Measurements from ENCODE around the gene KLK14. TPM values are rescaled to one million over a fixed set of nuclear protein-coding genes. Genes with fewer than 3 reads are reported as not detected.
A peak's percentile ranks its signal among the peaks of the same experiment; 100 is the strongest.

The KLK14 gene
- total and polyA plus RNA-seq, 2 experiments from 2014 or later: 0.42 TPM; not detected in 1

- Histone ChIP-seq H3K4me2 (no peak overlapping the region), H3K4me1 (ENCODE audit: insufficient read depth) (peaks cover 11% of the 10 kb centered on the region), H4K20me1 (replicated peaks; ENCODE audit: insufficient read depth) (no peaks in the 10 kb centered on the region), H3K79me2 (replicated peaks; ENCODE audit: insufficient read depth) (no peaks in the 10 kb centered on the region), H3K27me3 (ENCODE audit: insufficient read depth) (no peaks in the 10 kb centered on the region), H3K9me2 (ENCODE audit: insufficient read depth) (no peaks in the 10 kb centered on the region), H3F3A (replicated peaks; ENCODE audit: low read depth) (no peaks in the 10 kb centered on the region), H2AFZ (no peak overlapping the region), H3K27ac (ENCODE audit: low read depth) (no peak overlapping the region), H3K36me3 (ENCODE audit: insufficient read depth) (no peaks in the 10 kb centered on the region), H3K4me3 (no peak overlapping the region)
- no peak overlapping the region for H3K4me3 Mint-ChIP-seq
- no peak for TF ChIP-seq STAT1 (IDR thresholded peaks at IDR 0.05; ENCODE audit: unreplicated experiment)
- DNase-seq (ENCODE audit: low spot score) (no peak), ATAC-seq (no peak)
- no peak overlapping the region for H3K27ac Mint-ChIP-seq
- H3K9me3 Mint-ChIP-seq: peaks cover 9% of the 10 kb centered on the region; the same call in 2 of the 3 replicates
- peaks cover 4% of the 10 kb centered on the region for H3K27me3 Mint-ChIP-seq (ENCODE audit: insufficient read depth, low read depth, poor library complexity)
- H3K4me1 Mint-ChIP-seq: peaks cover 15% of the 10 kb centered on the region
- no peaks in the 10 kb centered on the region; the same call in 2 of the 3 replicates for H3K36me3 Mint-ChIP-seq (ENCODE audit: low read depth)
Measured at GRCh38 chr19:51040151-51040550, 42.5 kb downstream of the KLK14 start.

GRCh38 chr19:51036519-51036918, 46.2 kb downstream of the KLK14 start:
- peak; percentile 43; the same call in 2 of the 3 replicates for ATAC-seq

More at GRCh38 chr19:51036519-51036918, 46.2 kb downstream of the KLK14 start:
- Mint-ChIP-seq H3K27ac (no peak overlapping the region), H3K9me3 (peaks cover 2% of the 10 kb centered on the region; the same call in 2 of the 3 replicates), H3K4me3 (no peak overlapping the region; the same call in 2 of the 3 replicates), H3K27me3 (ENCODE audit: insufficient read depth, low read depth, poor library complexity) (peaks cover 5% of the 10 kb centered on the region), H3K36me3 (ENCODE audit: low read depth) (no peaks in the 10 kb centered on the region; the same call in 2 of the 3 replicates), H3K4me1 (peaks cover 18% of the 10 kb centered on the region)
- Histone ChIP-seq H3K9me2 (ENCODE audit: insufficient read depth) (no peaks in the 10 kb centered on the region), H2AFZ (no peak overlapping the region), H3K4me3 (no peak overlapping the region), H3K4me1 (ENCODE audit: insufficient read depth) (peaks cover 8% of the 10 kb centered on the region), H3K79me2 (replicated peaks; ENCODE audit: insufficient read depth) (no peaks in the 10 kb centered on the region), H3K27me3 (ENCODE audit: insufficient read depth) (no peaks in the 10 kb centered on the region), H3F3A (replicated peaks; ENCODE audit: low read depth) (no peaks in the 10 kb centered on the region), H3K36me3 (ENCODE audit: insufficient read depth) (no peaks in the 10 kb centered on the region), H3K27ac (ENCODE audit: low read depth) (no peak overlapping the region), H4K20me1 (replicated peaks; ENCODE audit: insufficient read depth) (no peaks in the 10 kb centered on the region), H3K4me2 (no peak overlapping the region)
- TF ChIP-seq ZNF462 (CRISPR knock-in tag; IDR thresholded peaks at IDR 0.05): no peak
- no peak for TF ChIP-seq JUNB (IDR thresholded peaks at IDR 0.05; ENCODE audit: unreplicated experiment)
- peak in 1 of 2 experiments; percentile 9; a peak in 2 of 4 replicates for TF ChIP-seq CTCF (conservative IDR thresholded peaks at IDR 0.05; ENCODE audit: low read depth in 2 of 2)
- no peak for TF ChIP-seq POLR2AphosphoS5 (IDR thresholded peaks at IDR 0.05; ENCODE audit: low read depth)
- peak; percentile 65 for DNase-seq (ENCODE audit: low spot score)
